ENCODE data around the gene PHACTR4.
"Not testable (repeated sequence)": the region's sequence is repeated elsewhere in the genome, so short reads cannot be mapped to it uniquely, and the experiment has no call there.

The PHACTR4 gene

GRCh38 chr1:28369371-28370238, at the start of gene PHACTR4:
Gene PHACTR4 (plus strand): TSS chr1:28369740. CDS start chr1:28407448, 37,708 bp downstream.
- peak; percentile 80 for DNase-seq

DNA sequence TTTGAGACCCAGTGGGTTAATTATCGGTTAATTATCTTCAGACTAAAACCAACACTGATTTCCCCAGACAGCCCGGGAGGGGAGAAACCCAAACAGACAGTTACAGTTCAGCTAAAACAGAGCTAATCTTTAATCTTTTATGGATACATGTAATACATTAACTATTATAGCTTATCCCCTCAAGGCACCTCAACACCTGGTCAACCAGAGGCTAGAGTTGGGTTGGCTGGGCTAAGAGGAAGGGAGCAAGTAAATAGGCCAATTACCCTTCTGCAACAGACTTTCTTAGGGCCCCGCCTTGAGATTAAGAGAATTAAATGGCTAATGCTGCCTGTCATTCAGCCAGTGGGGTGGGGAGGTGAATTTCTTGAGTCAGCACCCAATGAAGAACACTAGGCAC, 47.3 kb upstream of the PHACTR4 start:
- DNase-seq: no peak

GRCh38 chr1:28323720-28324119, 45.8 kb upstream of the PHACTR4 start:
- no peak for DNase-seq

- no peak for DNase-seq
Measured at GRCh38 chr1:28326515-28326914, 43.0 kb upstream of the PHACTR4 start.

- DNase-seq: no peak
Measured at GRCh38 chr1:28326984-28327383, 42.6 kb upstream of the PHACTR4 start.

DNA sequence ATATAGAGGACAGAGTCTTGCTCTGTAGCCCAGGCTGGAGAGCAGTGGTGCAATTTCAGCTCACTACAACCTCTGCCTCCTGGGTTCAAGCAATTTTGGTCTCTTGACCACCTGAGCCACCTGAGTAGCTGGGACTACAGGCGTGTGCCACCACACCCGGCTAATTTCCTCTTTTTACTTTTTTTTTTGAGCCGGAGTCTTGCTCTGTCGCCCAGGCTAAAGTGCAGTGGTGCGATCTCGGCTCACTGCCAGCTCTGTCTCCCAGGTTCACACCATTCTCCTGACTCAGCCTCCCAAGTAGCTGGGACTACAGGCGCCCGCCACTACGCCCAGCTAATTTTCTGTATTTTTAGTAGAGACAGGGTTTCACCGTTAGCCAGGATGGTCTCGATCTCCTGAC, 42.1 kb upstream of the PHACTR4 start:
- not testable (repeated sequence) for DNase-seq

DNA sequence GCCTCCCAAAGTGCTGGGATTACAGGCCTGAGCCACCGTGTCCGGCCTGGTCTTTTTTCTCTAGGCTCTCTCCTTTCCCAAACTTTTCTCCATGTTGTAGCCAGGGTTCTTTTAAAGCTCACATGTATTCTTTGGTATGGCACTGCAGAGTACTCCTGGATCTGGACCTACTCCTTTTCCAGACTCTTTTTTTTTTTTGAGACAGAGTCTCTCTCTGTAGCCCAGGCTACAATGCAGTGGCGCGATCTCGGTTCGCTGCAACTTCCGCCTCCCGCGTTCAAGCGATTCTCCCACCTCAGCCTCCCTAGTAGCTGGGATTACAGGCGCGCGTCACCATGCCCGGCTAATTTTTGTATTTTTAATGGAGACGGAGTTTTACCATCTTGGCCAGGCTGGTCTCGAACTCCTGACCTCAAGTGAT, 41.3 kb upstream of the PHACTR4 start:
- DNase-seq: no peak

DNA sequence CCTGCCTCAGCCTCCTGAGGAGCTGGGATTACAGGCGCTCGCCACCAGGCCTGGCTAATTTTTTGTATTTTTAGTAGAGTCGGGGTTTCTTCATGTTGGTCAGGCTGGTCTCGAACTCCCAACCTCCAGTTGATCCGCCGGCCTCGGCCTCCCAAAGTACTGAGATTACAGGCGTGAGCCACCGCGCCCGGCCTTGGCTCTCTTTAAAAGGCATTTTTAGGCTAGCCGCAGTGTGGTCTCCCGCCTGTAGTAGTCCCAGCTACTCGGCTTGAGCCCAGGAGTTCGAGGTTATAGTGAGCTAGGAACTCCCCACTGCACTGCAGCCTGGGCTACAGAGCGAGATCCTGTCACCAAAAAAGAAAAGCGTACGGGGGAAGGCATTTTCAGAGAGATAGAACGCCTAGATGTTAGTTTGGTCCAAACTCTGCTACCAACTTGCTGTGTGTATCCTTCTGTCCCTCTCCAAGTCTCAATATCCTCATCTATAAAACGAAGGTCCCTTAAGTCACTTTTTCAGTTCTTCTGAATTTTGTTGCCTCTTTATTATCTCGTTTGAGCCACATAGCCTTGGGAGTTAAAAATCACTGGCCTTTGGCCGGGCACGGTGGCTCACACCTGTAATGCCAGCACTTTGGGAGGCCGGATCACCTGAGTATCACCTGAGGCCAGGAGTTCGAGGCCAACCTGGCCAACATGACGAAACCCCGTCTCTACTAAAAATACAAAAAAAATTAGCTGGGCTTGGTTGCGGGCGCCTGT, 40.0 kb upstream of the PHACTR4 start:
- peak; percentile 68 for DNase-seq

DNA sequence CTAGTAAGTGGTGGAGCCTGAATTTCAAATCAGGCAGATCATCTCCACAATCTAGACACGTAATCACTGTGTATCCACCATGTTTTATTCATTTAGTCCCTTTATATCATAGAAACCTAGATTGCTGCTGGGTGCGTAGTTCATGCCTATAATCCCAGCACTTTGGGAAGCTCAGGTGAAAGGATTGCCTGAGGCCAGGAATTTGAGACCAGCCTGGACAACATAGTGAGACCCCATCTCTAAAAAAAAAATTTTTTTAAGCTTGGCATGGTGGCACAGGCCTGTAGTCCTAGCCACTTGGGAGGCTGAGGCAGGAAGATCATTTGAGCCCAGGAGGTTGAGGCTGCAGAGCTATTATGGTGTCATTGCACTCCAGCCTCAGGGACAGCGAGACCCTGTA, 30.6 kb upstream of the PHACTR4 start:
- DNase-seq: no peak

- no peak for DNase-seq
Measured at GRCh38 chr1:28339551-28339950, 30.0 kb upstream of the PHACTR4 start.

DNA sequence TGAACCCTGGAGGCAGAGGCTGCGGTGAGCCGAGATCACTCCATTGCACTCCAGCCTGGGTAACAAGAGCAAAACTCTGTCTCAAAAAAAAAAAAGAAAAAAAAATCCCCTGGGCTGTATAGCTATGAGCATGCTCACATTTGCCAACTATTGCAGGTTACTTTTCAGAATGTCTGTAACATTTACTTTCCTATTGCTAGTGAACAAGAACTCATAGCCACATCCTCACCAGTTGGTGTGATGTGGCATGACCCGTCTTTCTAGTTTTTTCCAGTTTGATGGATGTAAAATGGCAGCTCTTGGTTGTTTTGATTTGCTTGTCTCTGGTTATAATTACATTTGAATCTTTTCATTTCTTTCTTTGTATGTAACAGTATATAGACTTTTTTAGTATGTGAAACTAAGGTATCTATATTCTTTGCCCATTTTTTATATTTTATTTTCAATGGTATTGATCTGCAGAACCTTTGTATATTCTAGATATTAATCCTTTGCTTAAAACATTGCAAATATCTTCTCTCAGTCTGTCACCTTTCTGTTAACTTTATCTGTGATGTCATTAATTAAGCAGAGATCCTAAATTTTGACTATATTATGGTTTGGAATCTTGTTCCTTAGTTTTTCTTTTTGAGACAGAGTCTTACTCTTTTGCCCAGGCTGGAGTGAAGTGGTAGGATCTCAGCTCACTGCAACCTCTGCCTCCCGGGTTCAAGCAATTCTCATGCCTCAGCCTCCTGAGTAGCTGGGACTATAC, 29.1 kb upstream of the PHACTR4 start:
- no peak for DNase-seq

DNA sequence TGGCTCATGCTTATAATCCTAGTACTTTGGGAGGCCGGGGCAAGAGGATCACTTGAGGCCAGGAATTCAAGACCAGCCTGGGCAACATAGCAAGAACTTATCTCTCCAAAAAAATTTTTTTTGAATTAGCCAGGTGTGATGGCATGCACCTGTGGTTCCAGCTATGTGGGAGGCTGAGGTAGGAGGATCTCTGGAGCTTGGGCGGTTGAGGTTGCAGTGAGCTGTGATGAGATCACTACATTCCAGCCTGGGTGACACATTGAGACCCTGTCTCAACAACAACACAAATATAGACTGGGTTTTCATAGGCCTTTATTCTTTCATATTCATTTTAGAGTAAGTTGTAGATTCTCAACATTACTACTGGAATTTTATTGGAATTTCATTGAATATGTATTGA, 27.9 kb upstream of the PHACTR4 start:
- DNase-seq: no peak

DNA sequence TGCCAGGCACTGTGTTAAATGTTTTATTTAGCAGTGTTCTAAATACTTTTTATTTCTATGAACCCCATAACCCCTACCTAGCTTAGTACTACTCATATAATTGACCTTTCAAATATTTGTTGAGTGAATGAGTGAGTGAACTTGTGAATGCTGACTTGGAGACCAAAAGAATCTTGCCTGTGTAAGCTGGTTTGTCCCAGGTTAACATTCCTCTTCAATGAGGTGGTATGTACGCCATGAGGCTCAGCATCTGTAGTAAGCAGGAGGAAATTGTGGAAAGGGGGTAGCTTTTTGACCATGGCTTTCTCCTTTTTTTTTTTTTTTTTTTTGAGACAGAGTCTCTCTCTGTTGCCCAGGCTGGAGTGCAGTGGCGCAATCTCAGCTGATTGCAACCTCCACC, 26.1 kb upstream of the PHACTR4 start:
- no peak for DNase-seq

DNA sequence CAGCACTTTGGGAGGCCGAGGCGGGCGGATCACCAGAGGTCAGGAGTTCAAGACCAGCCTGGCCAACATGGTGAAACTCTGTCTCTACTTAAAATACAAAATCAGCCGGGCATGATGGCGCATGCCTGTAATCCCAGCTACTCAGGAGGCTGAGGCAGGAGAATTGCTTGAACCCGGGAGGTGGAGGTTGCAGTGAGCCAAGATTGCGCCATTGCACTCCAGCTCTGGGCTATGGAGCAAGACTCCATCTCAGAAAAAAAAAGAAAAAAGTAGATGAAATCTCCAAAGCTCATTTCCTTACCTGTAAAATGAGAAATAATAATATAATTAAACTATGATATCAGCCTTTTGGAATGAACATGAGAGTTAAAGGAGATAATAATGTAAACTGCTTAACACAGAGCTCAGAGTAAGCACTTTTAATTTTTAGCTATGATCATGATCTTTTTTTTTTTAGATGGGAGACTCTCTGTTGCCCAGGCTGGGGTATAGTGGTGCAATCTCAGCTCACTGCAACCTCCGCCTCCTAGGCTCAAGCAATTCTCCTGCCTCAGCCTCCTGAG, 16.2 kb upstream of the PHACTR4 start:
- DNase-seq: not testable (repeated sequence)

DNA sequence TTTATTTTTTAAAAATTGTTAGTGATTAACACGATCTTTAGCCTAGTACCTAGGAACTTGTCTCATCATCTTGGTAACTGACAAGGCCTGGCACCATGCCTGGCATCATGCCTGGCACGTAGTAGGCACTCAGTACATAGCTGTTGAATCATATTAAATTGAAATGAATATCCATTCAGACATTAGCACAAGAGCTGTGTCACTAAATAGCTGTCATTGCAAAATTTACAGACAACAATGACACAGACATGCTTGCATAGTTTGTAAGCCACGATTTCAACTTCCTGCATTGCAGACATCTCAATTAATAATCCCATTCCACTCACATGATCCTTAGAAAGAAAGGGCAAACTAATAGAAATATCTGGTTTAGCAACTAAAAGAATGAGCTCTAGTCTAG, 15.4 kb upstream of the PHACTR4 start:
- no peak for DNase-seq

GRCh38 chr1:28358716-28359115, 10.8 kb upstream of the PHACTR4 start:
- DNase-seq: no peak

GRCh38 chr1:28359592-28360239, 9.8 kb upstream of the PHACTR4 start:
- peak; percentile 74 for DNase-seq

- DNase-seq: no peak
Measured at GRCh38 chr1:28364888-28365287, 4.7 kb upstream of the PHACTR4 start.

GRCh38 chr1:28365864-28366263, 3.7 kb upstream of the PHACTR4 start:
- no peak for DNase-seq

- DNase-seq: not testable (repeated sequence)
Measured at GRCh38 chr1:28368608-28369007, 932 bp upstream of the PHACTR4 start.

DNA sequence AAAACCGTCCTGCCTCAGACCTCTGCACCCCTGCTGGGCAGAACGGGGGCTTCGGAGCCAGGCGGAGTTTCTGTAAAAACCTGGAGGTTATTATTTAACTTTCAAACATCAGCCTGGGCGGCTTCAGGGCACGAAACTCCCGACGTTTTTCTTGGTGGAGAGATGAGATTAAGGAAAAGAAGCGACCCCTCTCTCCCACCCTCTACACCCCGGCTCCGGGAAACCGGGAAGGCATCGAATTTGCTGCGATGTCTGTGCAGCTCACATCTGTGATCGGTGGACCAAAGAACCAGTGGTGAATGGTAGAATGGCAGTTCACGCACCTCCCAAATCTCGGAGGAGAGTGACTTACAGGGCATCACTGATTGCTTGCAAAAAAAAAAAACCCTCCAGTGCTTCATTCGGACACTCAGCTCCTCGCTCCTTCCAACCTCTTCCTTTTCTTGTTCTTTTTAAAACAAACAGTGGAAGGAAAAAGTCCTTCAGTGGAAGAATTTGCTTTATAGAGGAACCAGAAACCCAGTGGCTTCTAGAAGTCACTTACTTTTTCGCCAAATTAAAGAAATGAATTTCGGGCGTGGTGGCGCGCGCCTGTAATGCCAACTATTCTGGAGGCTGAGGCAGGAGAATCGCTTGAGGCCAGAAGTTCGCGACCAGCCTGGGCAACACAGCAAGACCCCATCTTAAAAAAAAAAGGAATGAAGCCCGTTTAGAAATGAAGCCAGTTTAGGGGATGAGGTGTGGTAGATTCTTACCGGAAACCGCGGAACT, 884 bp downstream of the PHACTR4 start:
- DNase-seq: no peak

GRCh38 chr1:28371010-28371377, 1.5 kb downstream of the PHACTR4 start:
- DNase-seq: no peak

Data from activated T-cell treated with anti-CD3 and anti-CD28 coated beads, Interleukin-2, amount 50 U/mL, for 1 hour (primary cell).